ENCODE measurements around the gene HIBADH. TPM values are rescaled to one million over a fixed set of nuclear protein-coding genes. Genes with fewer than 3 reads are reported as not detected.

The HIBADH gene
- total RNA-seq, 2 donors from 2014 or later = 21.7 to 30.7 TPM

GRCh38 chr7:27695096-27695495 lies 32.4 kb upstream of the HIBADH start:
- no peaks in the 10 kb centered on the region for H3K4me1 ChIP-seq (ENCODE audit: control insufficient read depth in 1 of 2, low read depth in 2 of 2)
- H3K36me3 ChIP-seq = no peaks in the 10 kb centered on the region
- no peaks in the 10 kb centered on the region for H3K27me3 ChIP-seq (replicated peaks; ENCODE audit: insufficient read depth)
- H3K4me3 ChIP-seq = no peak overlapping the region
- ATAC-seq (ENCODE audit: insufficient number of reproducible peaks, low FRiP score, low read depth) (no peak), DNase-seq (ENCODE audit: low spot score) (no peak)
- H3K27ac ChIP-seq = no peak overlapping the region
- no peaks in the 10 kb centered on the region for H3K9me3 ChIP-seq
- TF ChIP-seq CTCF (IDR thresholded peaks at IDR 0.05) = no peak

GRCh38 chr7:27693794-27694193 lies 31.1 kb upstream of the HIBADH start:
- H3K4me3 ChIP-seq = no peak overlapping the region
- no peak overlapping the region for H3K27ac ChIP-seq
- no peaks in the 10 kb centered on the region for H3K9me3 ChIP-seq
- no peaks in the 10 kb centered on the region for H3K27me3 ChIP-seq (replicated peaks; ENCODE audit: insufficient read depth)
- no peaks in the 10 kb centered on the region for H3K36me3 ChIP-seq
- ATAC-seq (ENCODE audit: insufficient number of reproducible peaks, low FRiP score, low read depth) = no peak
- no peak for DNase-seq (ENCODE audit: low spot score)
- no peak for TF ChIP-seq CTCF (IDR thresholded peaks at IDR 0.05)
- no peaks in the 10 kb centered on the region for H3K4me1 ChIP-seq (ENCODE audit: control insufficient read depth in 1 of 2, low read depth in 2 of 2)

- H3K36me3 ChIP-seq = no peaks in the 10 kb centered on the region
- no peak overlapping the region for H3K4me3 ChIP-seq
- TF ChIP-seq CTCF (IDR thresholded peaks at IDR 0.05) = no peak
- DNase-seq (ENCODE audit: low spot score) (no peak), ATAC-seq (ENCODE audit: insufficient number of reproducible peaks, low FRiP score, low read depth) (no peak)
- no peaks in the 10 kb centered on the region for H3K27me3 ChIP-seq (replicated peaks; ENCODE audit: insufficient read depth)
- H3K27ac ChIP-seq = no peak overlapping the region
- H3K9me3 ChIP-seq = no peaks in the 10 kb centered on the region
- no peaks in the 10 kb centered on the region for H3K4me1 ChIP-seq (ENCODE audit: control insufficient read depth in 1 of 2, low read depth in 2 of 2)
Observed at GRCh38 chr7:27690649-27691048, 28.0 kb upstream of the HIBADH start.

GRCh38 chr7:27689591-27690164 lies 27.0 kb upstream of the HIBADH start:
- ATAC-seq (ENCODE audit: insufficient number of reproducible peaks, low FRiP score, low read depth) (no peak), DNase-seq (ENCODE audit: low spot score) (no peak)
- H3K4me1 ChIP-seq (ENCODE audit: control insufficient read depth in 1 of 2, low read depth in 2 of 2) = no peaks in the 10 kb centered on the region
- no peaks in the 10 kb centered on the region for H3K36me3 ChIP-seq
- no peak overlapping the region for H3K27ac ChIP-seq
- no peaks in the 10 kb centered on the region for H3K9me3 ChIP-seq
- TF ChIP-seq CTCF (IDR thresholded peaks at IDR 0.05) = no peak
- no peak overlapping the region for H3K4me3 ChIP-seq
- H3K27me3 ChIP-seq (replicated peaks; ENCODE audit: insufficient read depth) = no peaks in the 10 kb centered on the region

GRCh38 chr7:27689150-27689549 lies 26.5 kb upstream of the HIBADH start:
- no peak for DNase-seq (ENCODE audit: low spot score)
- ATAC-seq (ENCODE audit: insufficient number of reproducible peaks, low FRiP score, low read depth) = no peak
- TF ChIP-seq CTCF (IDR thresholded peaks at IDR 0.05) = no peak
- H3K27me3 ChIP-seq (replicated peaks; ENCODE audit: insufficient read depth) = no peaks in the 10 kb centered on the region
- no peaks in the 10 kb centered on the region for H3K4me1 ChIP-seq (ENCODE audit: control insufficient read depth in 1 of 2, low read depth in 2 of 2)
- no peak overlapping the region for H3K27ac ChIP-seq
- no peaks in the 10 kb centered on the region for H3K9me3 ChIP-seq
- no peak overlapping the region for H3K4me3 ChIP-seq
- no peaks in the 10 kb centered on the region for H3K36me3 ChIP-seq

Data from thoracic aorta (tissue), 2 donors.